SK-N-SH treated with all-trans-retinoic acid at 6 μM for 48 hours (cell line): Measurements from ENCODE around the gene ADGRE2.

Source experiments
- ATAC-seq: fragments of 200-7000 bp; cut with Tn5 transposase; 3 replicates; pipeline ENCODE4 v1.9.1; 2020; ENCODE audit warnings: mild to moderate bottlenecking, moderate library complexity
- ARNTL ChIP-seq: fragments of 450-650 bp; formaldehyde crosslinking; IDR thresholded peaks from 2 replicates; pipeline ENCODE4 v1.5.0; 2020; ENCODE audit warnings: low read depth, mild to moderate bottlenecking, moderate library complexity, borderline replicate concordance
- BACH2 ChIP-seq: fragments of 250-450 bp; sonication (Bioruptor Pico); IDR thresholded peaks from 2 replicates; pipeline ENCODE4 v1.9.0; 2021; ENCODE audit warnings: mild to moderate bottlenecking, borderline replicate concordance
- CSDC2 ChIP-seq: fragments of 250-450 bp; sonication (Bioruptor Pico); IDR thresholded peaks from 2 replicates; pipeline ENCODE4 v1.5.0; 2020; ENCODE audit warnings: mild to moderate bottlenecking, moderate library complexity
- ESRRG ChIP-seq: fragments of 250-450 bp; sonication (Bioruptor Pico); IDR thresholded peaks from 2 replicates; pipeline ENCODE4 v1.6.1; 2021; ENCODE audit warnings: mild to moderate bottlenecking
- GLIS3 ChIP-seq: fragments of 250-450 bp; sonication (Bioruptor Pico); IDR thresholded peaks from 2 replicates; pipeline ENCODE4 v1.5.0; 2020; ENCODE audit warnings: mild to moderate bottlenecking, moderate library complexity
- ISL1 ChIP-seq: fragments of 250-450 bp; sonication (Bioruptor Pico); IDR thresholded peaks from 2 replicates; pipeline ENCODE4 v2.1.2; 2022; ENCODE audit warnings: mild to moderate bottlenecking, moderate library complexity
- OSR1 ChIP-seq: fragments of 250-450 bp; sonication (Bioruptor Pico); IDR thresholded peaks from 2 replicates; pipeline ENCODE4 v1.8.0; 2022; ENCODE audit warnings: moderate library complexity, mild to moderate bottlenecking, inconsistent platforms
- PATZ1 ChIP-seq: fragments of 250-450 bp; sonication (Bioruptor Pico); IDR thresholded peaks from 2 replicates; pipeline ENCODE4 v1.8.0; 2020; ENCODE audit warnings: mild to moderate bottlenecking, moderate library complexity, borderline replicate concordance
- POU6F1 ChIP-seq: fragments of 250-450 bp; sonication (Bioruptor Pico); IDR thresholded peaks from 2 replicates; pipeline ENCODE4 v1.8.0; 2021; ENCODE audit warnings: low read depth, mild to moderate bottlenecking, moderate library complexity, borderline replicate concordance
- PPARA ChIP-seq: fragments of 250-450 bp; sonication (Bioruptor Pico); IDR thresholded peaks from 2 replicates; pipeline ENCODE4 v1.5.0; 2020; ENCODE audit warnings: mild to moderate bottlenecking, borderline replicate concordance
- RARB ChIP-seq: fragments of 250-450 bp; sonication (Bioruptor Pico); IDR thresholded peaks from 2 replicates; pipeline ENCODE4 v1.8.0; 2021; ENCODE audit warnings: mild to moderate bottlenecking, moderate library complexity
- SNAI2 ChIP-seq: fragments of 250-450 bp; sonication (Bioruptor Pico); IDR thresholded peaks from 2 replicates; pipeline ENCODE4 v1.5.0; 2020; ENCODE audit warnings: mild to moderate bottlenecking, moderate library complexity
- TCF4 ChIP-seq: fragments of 250-450 bp; sonication (Bioruptor Pico); IDR thresholded peaks from 2 replicates; pipeline ENCODE4 v1.8.0; 2021; ENCODE audit warnings: mild to moderate bottlenecking, moderate library complexity, borderline replicate concordance
- TOX ChIP-seq: fragments of 250-450 bp; sonication (Bioruptor Pico); IDR thresholded peaks from 2 replicates; pipeline ENCODE4 v1.8.0; 2021; ENCODE audit warnings: mild to moderate bottlenecking, moderate library complexity, borderline replicate concordance
- ZC3H10 ChIP-seq: fragments of 250-450 bp; sonication (Bioruptor Pico); IDR thresholded peaks from 2 replicates; pipeline ENCODE4 v1.5.1; 2021; ENCODE audit warnings: mild to moderate bottlenecking, moderate library complexity
- ZFP3 ChIP-seq: fragments of 250-450 bp; sonication (Bioruptor Pico); IDR thresholded peaks from 2 replicates; pipeline ENCODE4 v1.5.0; 2020; ENCODE audit warnings: mild to moderate bottlenecking, moderate library complexity
- ZFP30 ChIP-seq: fragments of 450-650 bp; formaldehyde crosslinking; IDR thresholded peaks from 2 replicates; pipeline ENCODE4 v1.5.0; 2022; ENCODE audit warnings: mild to moderate bottlenecking, moderate library complexity
- ZNF565 ChIP-seq: fragments of 450-650 bp; formaldehyde crosslinking; conservative IDR thresholded peaks from 2 replicates; pipeline ENCODE4 v1.5.0; 2020; ENCODE audit warnings: low read depth, mild to moderate bottlenecking, moderate library complexity
- ZNF70 ChIP-seq: fragments of 450-650 bp; formaldehyde crosslinking; IDR thresholded peaks from 2 replicates; pipeline ENCODE4 v1.5.0; 2020; ENCODE audit warnings: mild to moderate bottlenecking, moderate library complexity
- ZNF8 ChIP-seq: fragments of 450-650 bp; formaldehyde crosslinking; IDR thresholded peaks from 2 replicates; pipeline ENCODE4 v1.5.0; 2020; ENCODE audit warnings: mild to moderate bottlenecking, moderate library complexity
- TF ChIP-seq, protein P1 (sequence below): fragments of 250-450 bp; sonication (Bioruptor Pico); IDR thresholded peaks from 2 replicates; pipeline ENCODE4 v1.5.1; 2021; ENCODE audit warnings: mild to moderate bottlenecking, moderate library complexity
- TF ChIP-seq, protein P2 (sequence below): fragments of 250-450 bp; sonication (Bioruptor Pico); IDR thresholded peaks from 2 replicates; pipeline ENCODE4 v1.5.0; 2020; ENCODE audit warnings: mild to moderate bottlenecking, moderate library complexity

The ADGRE2 gene

DNA sequence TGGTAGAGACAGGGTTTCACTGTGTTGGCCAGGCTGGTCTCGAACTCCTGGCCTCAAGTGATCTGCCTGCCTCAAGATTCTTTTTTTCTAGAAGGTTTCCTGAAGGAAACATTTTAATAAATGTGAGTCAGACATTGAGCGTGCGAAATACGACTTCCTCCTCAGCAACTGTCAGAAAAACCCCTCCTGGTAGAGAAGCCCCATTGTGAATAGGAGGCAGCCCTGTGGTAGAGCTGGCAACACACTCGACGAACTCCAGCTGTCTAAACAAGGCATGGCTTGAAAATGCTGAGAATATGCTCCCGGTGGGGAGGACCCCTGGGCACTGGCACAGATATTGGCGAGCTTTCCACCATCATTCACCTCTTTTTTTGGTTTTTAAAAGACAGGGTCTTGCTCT, 78.7 kb downstream of the ADGRE2 start:
- no peak for ATAC-seq

DNA sequence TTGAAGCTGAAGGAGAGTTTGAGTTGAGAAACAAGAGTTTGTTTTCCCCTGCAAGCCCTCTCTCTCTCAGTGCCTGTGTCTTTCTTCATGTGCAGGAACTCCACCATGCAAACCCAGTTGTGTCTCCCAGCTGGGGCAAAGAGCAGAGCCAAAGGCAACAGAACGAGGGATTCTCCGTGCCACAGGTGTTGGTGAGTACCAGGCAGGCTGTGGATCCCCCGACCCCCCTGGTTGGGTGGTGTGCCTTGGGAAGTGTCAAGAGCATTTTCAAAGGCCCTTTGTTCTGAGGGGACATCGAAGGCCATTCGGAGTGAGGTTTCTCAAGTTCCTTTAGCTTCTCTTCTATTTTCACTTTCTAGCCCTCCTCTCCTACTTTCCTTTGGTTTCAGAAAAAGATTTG, 82.9 kb downstream of the ADGRE2 start:
- TF ChIP-seq SNAI2 (no peak), TOX (CRISPR knock-in tag) (no peak), ZFP30 (CRISPR knock-in tag) (no peak), PPARA (CRISPR knock-in tag) (no peak), TCF4 (no peak), ZNF8 (CRISPR knock-in tag) (no peak), ISL1 (CRISPR knock-in tag) (no peak)
- TF ChIP-seq, protein P1, sequence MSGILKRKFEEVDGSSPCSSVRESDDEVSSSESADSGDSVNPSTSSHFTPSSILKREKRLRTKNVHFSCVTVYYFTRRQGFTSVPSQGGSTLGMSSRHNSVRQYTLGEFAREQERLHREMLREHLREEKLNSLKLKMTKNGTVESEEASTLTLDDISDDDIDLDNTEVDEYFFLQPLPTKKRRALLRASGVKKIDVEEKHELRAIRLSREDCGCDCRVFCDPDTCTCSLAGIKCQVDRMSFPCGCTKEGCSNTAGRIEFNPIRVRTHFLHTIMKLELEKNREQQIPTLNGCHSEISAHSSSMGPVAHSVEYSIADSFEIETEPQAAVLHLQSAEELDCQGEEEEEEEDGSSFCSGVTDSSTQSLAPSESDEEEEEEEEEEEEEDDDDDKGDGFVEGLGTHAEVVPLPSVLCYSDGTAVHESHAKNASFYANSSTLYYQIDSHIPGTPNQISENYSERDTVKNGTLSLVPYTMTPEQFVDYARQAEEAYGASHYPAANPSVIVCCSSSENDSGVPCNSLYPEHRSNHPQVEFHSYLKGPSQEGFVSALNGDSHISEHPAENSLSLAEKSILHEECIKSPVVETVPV (CRISPR knock-in tag): no peak
- no peak for ATAC-seq

More for the DNA sequence above, 78.7 kb downstream of the ADGRE2 start:
- TF ChIP-seq ZNF565 (CRISPR knock-in tag): no peak
- no peak for TF ChIP-seq PATZ1 (CRISPR knock-in tag)
- TF ChIP-seq ESRRG: no peak
- no peak for TF ChIP-seq ARNTL (CRISPR knock-in tag)
- no peak for TF ChIP-seq BACH2 (CRISPR knock-in tag)
- TF ChIP-seq ZNF70 (CRISPR knock-in tag): no peak
- TF ChIP-seq SNAI2: no peak
- TF ChIP-seq TOX (CRISPR knock-in tag): no peak
- no peak for TF ChIP-seq POU6F1 (CRISPR knock-in tag)
- no peak for TF ChIP-seq ISL1 (CRISPR knock-in tag)
- no peak for TF ChIP-seq ZC3H10
- TF ChIP-seq ZFP30 (CRISPR knock-in tag): no peak
- TF ChIP-seq, protein P2, sequence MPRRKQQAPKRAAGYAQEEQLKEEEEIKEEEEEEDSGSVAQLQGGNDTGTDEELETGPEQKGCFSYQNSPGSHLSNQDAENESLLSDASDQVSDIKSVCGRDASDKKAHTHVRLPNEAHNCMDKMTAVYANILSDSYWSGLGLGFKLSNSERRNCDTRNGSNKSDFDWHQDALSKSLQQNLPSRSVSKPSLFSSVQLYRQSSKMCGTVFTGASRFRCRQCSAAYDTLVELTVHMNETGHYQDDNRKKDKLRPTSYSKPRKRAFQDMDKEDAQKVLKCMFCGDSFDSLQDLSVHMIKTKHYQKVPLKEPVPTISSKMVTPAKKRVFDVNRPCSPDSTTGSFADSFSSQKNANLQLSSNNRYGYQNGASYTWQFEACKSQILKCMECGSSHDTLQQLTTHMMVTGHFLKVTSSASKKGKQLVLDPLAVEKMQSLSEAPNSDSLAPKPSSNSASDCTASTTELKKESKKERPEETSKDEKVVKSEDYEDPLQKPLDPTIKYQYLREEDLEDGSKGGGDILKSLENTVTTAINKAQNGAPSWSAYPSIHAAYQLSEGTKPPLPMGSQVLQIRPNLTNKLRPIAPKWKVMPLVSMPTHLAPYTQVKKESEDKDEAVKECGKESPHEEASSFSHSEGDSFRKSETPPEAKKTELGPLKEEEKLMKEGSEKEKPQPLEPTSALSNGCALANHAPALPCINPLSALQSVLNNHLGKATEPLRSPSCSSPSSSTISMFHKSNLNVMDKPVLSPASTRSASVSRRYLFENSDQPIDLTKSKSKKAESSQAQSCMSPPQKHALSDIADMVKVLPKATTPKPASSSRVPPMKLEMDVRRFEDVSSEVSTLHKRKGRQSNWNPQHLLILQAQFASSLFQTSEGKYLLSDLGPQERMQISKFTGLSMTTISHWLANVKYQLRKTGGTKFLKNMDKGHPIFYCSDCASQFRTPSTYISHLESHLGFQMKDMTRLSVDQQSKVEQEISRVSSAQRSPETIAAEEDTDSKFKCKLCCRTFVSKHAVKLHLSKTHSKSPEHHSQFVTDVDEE: no peak
- TF ChIP-seq, protein P1 (CRISPR knock-in tag): no peak
- TF ChIP-seq PPARA (CRISPR knock-in tag): no peak
- no peak for TF ChIP-seq OSR1 (CRISPR knock-in tag)
- no peak for TF ChIP-seq TCF4
- TF ChIP-seq RARB (CRISPR knock-in tag): no peak
- TF ChIP-seq CSDC2 (CRISPR knock-in tag): no peak
- no peak for TF ChIP-seq ZNF8 (CRISPR knock-in tag)

- ATAC-seq: no peak
- TF ChIP-seq ZC3H10 (no peak), GLIS3 (CRISPR knock-in tag) (no peak), ARNTL (CRISPR knock-in tag) (no peak), ZNF70 (CRISPR knock-in tag) (no peak), SNAI2 (no peak), ISL1 (CRISPR knock-in tag) (no peak), CSDC2 (CRISPR knock-in tag) (no peak), ZFP3 (CRISPR knock-in tag) (no peak), ESRRG (no peak), TOX (CRISPR knock-in tag) (no peak)
- TF ChIP-seq, protein P1 (CRISPR knock-in tag): no peak
These were observed 83.6 kb downstream of the ADGRE2 start for GRCh38 chr19:14694641-14695266.
